Measurements from ENCODE around the gene OR52H1.

- TF ChIP-seq GLIS3 (CRISPR knock-in tag; IDR thresholded peaks at IDR 0.05) (no peak), CSRNP3 (CRISPR knock-in tag; IDR thresholded peaks at IDR 0.05) (no peak), ZNF8 (CRISPR knock-in tag; IDR thresholded peaks at IDR 0.05) (no peak), ZFP3 (CRISPR knock-in tag; IDR thresholded peaks at IDR 0.05) (no peak), ZNF565 (CRISPR knock-in tag; conservative IDR thresholded peaks at IDR 0.05; ENCODE audit: low read depth) (no peak), ISL1 (CRISPR knock-in tag; IDR thresholded peaks at IDR 0.05) (no peak), OSR1 (CRISPR knock-in tag; IDR thresholded peaks at IDR 0.05) (no peak), PATZ1 (CRISPR knock-in tag; IDR thresholded peaks at IDR 0.05; ENCODE audit: borderline replicate concordance) (no peak)
Measured at GRCh38 chr11:5577101-5577500, 28.8 kb upstream of the OR52H1 start.

Data from SK-N-SH treated with all-trans-retinoic acid at 6 μM for 48 hours (cell line).